Neural progenitor cell (in vitro differentiated cells): ENCODE data around the gene MSH3. TPM values are rescaled to one million over a fixed set of nuclear protein-coding genes. Genes with fewer than 3 reads are reported as not detected.

Experiments
- DNase-seq: peaks from one replicate; pipeline ENCODE4 v3.0.0-alpha.2; 2016; ENCODE audit warnings: low spot score
- H2AFZ ChIP-seq: fragments of 200-600 bp; sonication (generic); replicated peaks from 2 replicates; pipeline ENCODE4 v1.6.1; 2016; ENCODE audit warnings: antibody characterized with exemption
- H3F3A ChIP-seq: fragments of 200-600 bp; sonication (generic); 2 replicates; pipeline ENCODE4 v1.6.1; 2016; ENCODE audit warnings: antibody characterized with exemption, low read depth
- H3K27ac ChIP-seq: fragments of 200-600 bp; sonication (generic); 2 replicates; pipeline ENCODE4 v1.5.1; 2016; ENCODE audit warnings: mild to moderate bottlenecking
- H3K27me3 ChIP-seq: fragments of 200-600 bp; sonication (generic); 2 replicates; pipeline ENCODE4 v1.6.1; 2016; ENCODE audit warnings: mild to moderate bottlenecking, moderate library complexity
- H3K36me3 ChIP-seq: fragments of 200-600 bp; sonication (generic); 2 replicates; pipeline ENCODE4 v1.5.1; 2016
- H3K4me1 ChIP-seq: fragments of 200-600 bp; sonication (generic); 2 replicates; pipeline ENCODE4 v1.6.1; 2016; ENCODE audit warnings: mixed run types
- H3K4me2 ChIP-seq: fragments of 200-600 bp; sonication (generic); 2 replicates; pipeline ENCODE4 v1.6.1; 2016
- H3K4me3 ChIP-seq: fragments of 200-600 bp; sonication (generic); 2 replicates; pipeline ENCODE4 v1.5.1; 2016
- H3K79me2 ChIP-seq: fragments of 200-600 bp; sonication (generic); 2 replicates; pipeline ENCODE4 v1.6.1; 2016; ENCODE audit warnings: low read depth
- H3K9ac ChIP-seq: fragments of 200-600 bp; sonication (generic); 2 replicates; pipeline ENCODE4 v1.6.1; 2016
- H3K9me3 ChIP-seq: fragments of 200-600 bp; sonication (generic); 2 replicates; pipeline ENCODE4 v1.5.1; 2016; ENCODE audit warnings: low read depth
- H4K20me1 ChIP-seq: fragments of 200-600 bp; sonication (generic); 2 replicates; pipeline ENCODE4 v1.6.1; 2016; ENCODE audit warnings: low read depth
- H3K27ac Mint-ChIP-seq: 3 replicates; pipeline ENCODE4 v1.8.0; 2021; ENCODE audit warnings: mixed read lengths
- H3K27me3 Mint-ChIP-seq: 2 replicates; pipeline ENCODE4 v1.8.0; 2022; ENCODE audit warnings: low read depth, mild to moderate bottlenecking, inconsistent platforms, moderate library complexity, mixed read lengths; ENCODE audit not compliant: insufficient read depth
- H3K36me3 Mint-ChIP-seq: 3 replicates; pipeline ENCODE4 v1.8.0; 2021; ENCODE audit warnings: mixed read lengths
- H3K4me1 Mint-ChIP-seq: 3 replicates; pipeline ENCODE4 v1.8.0; 2021; ENCODE audit warnings: mixed read lengths
- H3K4me3 Mint-ChIP-seq: 3 replicates; pipeline ENCODE4 v1.8.0; 2021; ENCODE audit warnings: mild to moderate bottlenecking, moderate library complexity, mixed read lengths
- H3K9me3 Mint-ChIP-seq: 3 replicates; pipeline ENCODE4 v1.8.0; 2020; ENCODE audit warnings: mixed read lengths
- EZH2 ChIP-seq: fragments of 200-600 bp; sonication (generic); IDR thresholded peaks from 2 replicates; pipeline ENCODE4 v1.6.1; 2017; ENCODE audit warnings: antibody characterized with exemption, mild to moderate bottlenecking, moderate library complexity
- EZH2phosphoT487 ChIP-seq: fragments of 200-600 bp; sonication (generic); IDR thresholded peaks from 2 replicates; pipeline ENCODE4 v1.6.1; 2017; ENCODE audit warnings: antibody characterized with exemption
- total RNA-seq: library from RNA; depleted of rRNA; stranded (reverse); fragments of >200 nt; gene quantifications from 2 replicates; pipeline ENCODE4 v1.2.3, GENCODE V29; 2015; ENCODE audit warnings: low replicate concordance
- TF ChIP-seq, protein P1 (sequence below): fragments of 200-600 bp; sonication (generic); IDR thresholded peaks from 2 replicates; pipeline ENCODE4 v1.5.1; 2017; ENCODE audit warnings: antibody characterized with exemption, mild to moderate bottlenecking

The MSH3 gene
- total RNA-seq, 1 donor from 2014 or later = 26.1 TPM

DNA sequence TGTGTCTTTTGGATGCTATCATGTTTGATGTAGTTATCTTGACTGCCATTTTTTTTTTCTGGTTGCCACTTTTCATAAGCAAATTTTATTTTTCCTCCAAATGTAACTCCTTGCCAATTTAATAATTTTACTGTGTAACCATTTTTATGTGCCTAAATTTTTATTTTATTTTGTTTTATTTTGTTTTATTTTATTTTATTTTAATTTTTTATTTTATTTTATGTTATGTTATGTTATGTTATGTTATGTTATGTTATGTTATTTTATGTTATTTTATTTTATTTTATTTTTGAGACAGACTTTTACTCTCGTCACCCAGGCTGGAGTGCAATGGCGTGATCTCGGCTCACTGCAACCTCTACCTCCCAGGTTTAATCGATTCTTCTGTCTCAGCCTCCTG, 108.1 kb downstream of the MSH3 start:
- no peaks in the 10 kb centered on the region for H3K79me2 ChIP-seq
- H3K36me3 Mint-ChIP-seq = peaks cover 13% of the 10 kb centered on the region
- H3K9ac ChIP-seq = no peak overlapping the region
- H3K4me1 Mint-ChIP-seq = peaks cover 8% of the 10 kb centered on the region
- H4K20me1 ChIP-seq = no peaks in the 10 kb centered on the region
- peaks cover 9% of the 10 kb centered on the region for H3K4me1 ChIP-seq
- H3F3A ChIP-seq = no peaks in the 10 kb centered on the region
- H3K27me3 Mint-ChIP-seq = no peaks in the 10 kb centered on the region
- DNase-seq = no peak
- H3K36me3 ChIP-seq = peaks cover 5% of the 10 kb centered on the region
- H3K27ac ChIP-seq = no peak overlapping the region
- H3K4me3 Mint-ChIP-seq = no peak overlapping the region
- no peak overlapping the region for H3K27ac Mint-ChIP-seq
- no peaks in the 10 kb centered on the region for H3K27me3 ChIP-seq
- no peaks in the 10 kb centered on the region for H3K9me3 ChIP-seq
- TF ChIP-seq EZH2 (no peak), EZH2phosphoT487 (no peak)
- TF ChIP-seq, protein P1, sequence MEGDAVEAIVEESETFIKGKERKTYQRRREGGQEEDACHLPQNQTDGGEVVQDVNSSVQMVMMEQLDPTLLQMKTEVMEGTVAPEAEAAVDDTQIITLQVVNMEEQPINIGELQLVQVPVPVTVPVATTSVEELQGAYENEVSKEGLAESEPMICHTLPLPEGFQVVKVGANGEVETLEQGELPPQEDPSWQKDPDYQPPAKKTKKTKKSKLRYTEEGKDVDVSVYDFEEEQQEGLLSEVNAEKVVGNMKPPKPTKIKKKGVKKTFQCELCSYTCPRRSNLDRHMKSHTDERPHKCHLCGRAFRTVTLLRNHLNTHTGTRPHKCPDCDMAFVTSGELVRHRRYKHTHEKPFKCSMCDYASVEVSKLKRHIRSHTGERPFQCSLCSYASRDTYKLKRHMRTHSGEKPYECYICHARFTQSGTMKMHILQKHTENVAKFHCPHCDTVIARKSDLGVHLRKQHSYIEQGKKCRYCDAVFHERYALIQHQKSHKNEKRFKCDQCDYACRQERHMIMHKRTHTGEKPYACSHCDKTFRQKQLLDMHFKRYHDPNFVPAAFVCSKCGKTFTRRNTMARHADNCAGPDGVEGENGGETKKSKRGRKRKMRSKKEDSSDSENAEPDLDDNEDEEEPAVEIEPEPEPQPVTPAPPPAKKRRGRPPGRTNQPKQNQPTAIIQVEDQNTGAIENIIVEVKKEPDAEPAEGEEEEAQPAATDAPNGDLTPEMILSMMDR = no peak
- H2AFZ ChIP-seq = no peak overlapping the region
- H3K4me3 ChIP-seq = no peak overlapping the region
- no peaks in the 10 kb centered on the region for H3K9me3 Mint-ChIP-seq
- no peak overlapping the region for H3K4me2 ChIP-seq

DNA sequence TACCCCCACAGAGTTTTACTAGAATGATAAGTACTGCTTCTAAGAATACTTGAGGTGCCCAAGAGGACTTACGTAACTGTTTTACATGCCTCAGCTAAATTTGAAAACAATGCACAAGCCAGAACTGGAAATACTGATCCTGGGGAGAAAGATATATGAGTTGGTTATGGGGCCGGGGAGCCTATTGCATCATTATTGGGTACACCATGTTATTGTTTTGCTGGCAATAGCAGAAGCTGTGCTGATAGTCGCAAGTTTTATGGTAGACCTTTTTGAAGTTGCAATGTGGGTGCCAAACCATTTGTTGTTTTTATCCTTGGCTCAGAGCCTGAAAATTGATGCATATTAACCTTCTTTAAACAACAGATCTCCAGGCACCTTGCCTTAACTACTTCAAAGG, 108.8 kb downstream of the MSH3 start:
- no peak overlapping the region for H3K4me3 ChIP-seq
- H3K36me3 ChIP-seq = peaks cover 5% of the 10 kb centered on the region
- Mint-ChIP-seq H3K9me3 (no peaks in the 10 kb centered on the region), H3K36me3 (peaks cover 9% of the 10 kb centered on the region), H3K27ac (no peak overlapping the region), H3K4me3 (no peak overlapping the region), H3K27me3 (no peaks in the 10 kb centered on the region), H3K4me1 (peaks cover 8% of the 10 kb centered on the region)
- peaks cover 9% of the 10 kb centered on the region for H3K4me1 ChIP-seq
- TF ChIP-seq EZH2phosphoT487 (no peak), EZH2 (no peak)
- TF ChIP-seq, protein P1 = no peak
- no peak overlapping the region for H3K27ac ChIP-seq
- H4K20me1 ChIP-seq = no peaks in the 10 kb centered on the region
- no peaks in the 10 kb centered on the region for H3F3A ChIP-seq
- no peaks in the 10 kb centered on the region for H3K9me3 ChIP-seq
- no peak for DNase-seq
- H3K79me2 ChIP-seq = no peaks in the 10 kb centered on the region
- H3K9ac ChIP-seq = no peak overlapping the region
- no peak overlapping the region for H2AFZ ChIP-seq
- H3K4me2 ChIP-seq = no peak overlapping the region
- no peaks in the 10 kb centered on the region for H3K27me3 ChIP-seq

DNA sequence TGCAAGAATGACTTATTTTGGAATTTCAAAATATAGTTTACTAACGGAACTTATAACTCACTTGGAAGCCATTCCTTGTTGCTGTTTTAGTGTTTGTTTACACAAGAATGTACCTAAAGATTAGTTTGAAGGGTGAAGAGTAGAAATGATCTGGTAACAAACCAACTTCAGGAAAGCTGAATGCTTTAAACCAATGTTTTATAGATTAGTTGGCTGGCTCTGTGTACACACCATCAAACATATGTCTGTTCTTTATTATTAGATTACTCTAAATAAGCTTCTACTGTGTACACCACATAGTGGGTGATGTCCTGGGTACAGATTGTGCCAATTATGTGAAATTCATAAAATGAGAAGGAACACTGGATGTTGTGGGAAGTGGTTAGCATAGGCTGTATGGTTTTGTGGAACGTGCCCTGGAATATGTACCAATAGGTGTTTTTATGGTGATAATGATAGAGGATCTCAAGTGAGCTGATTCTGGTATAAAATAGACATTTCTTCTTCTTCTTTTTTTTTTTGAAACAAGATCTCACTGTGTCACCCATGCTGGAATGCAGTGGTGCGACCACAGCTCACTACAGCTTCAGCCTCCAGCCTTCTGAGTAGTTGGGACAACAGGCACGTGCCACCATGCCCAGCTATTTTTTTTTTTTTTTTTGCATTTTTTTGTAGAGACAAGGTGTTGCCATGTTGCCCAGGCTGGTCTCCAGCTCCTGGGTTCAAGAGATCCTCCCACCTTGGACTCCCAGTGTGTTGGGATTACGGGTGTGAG, 109.6 kb downstream of the MSH3 start:
- Histone ChIP-seq H3K9me3 (no peaks in the 10 kb centered on the region), H3K27me3 (no peaks in the 10 kb centered on the region), H2AFZ (no peak overlapping the region), H3K4me2 (no peak overlapping the region), H3K9ac (no peak overlapping the region), H3K4me1 (peaks cover 9% of the 10 kb centered on the region), H3K79me2 (no peaks in the 10 kb centered on the region), H3K36me3 (peaks cover 5% of the 10 kb centered on the region), H3K4me3 (no peak overlapping the region), H4K20me1 (no peaks in the 10 kb centered on the region), H3K27ac (no peak overlapping the region), H3F3A (no peaks in the 10 kb centered on the region)
- peaks cover 9% of the 10 kb centered on the region for H3K36me3 Mint-ChIP-seq
- no peak for TF ChIP-seq EZH2
- no peaks in the 10 kb centered on the region for H3K9me3 Mint-ChIP-seq
- peaks cover 8% of the 10 kb centered on the region for H3K4me1 Mint-ChIP-seq
- H3K27ac Mint-ChIP-seq = no peak overlapping the region
- no peak overlapping the region for H3K4me3 Mint-ChIP-seq
- DNase-seq = no peak
- H3K27me3 Mint-ChIP-seq = no peaks in the 10 kb centered on the region

DNA sequence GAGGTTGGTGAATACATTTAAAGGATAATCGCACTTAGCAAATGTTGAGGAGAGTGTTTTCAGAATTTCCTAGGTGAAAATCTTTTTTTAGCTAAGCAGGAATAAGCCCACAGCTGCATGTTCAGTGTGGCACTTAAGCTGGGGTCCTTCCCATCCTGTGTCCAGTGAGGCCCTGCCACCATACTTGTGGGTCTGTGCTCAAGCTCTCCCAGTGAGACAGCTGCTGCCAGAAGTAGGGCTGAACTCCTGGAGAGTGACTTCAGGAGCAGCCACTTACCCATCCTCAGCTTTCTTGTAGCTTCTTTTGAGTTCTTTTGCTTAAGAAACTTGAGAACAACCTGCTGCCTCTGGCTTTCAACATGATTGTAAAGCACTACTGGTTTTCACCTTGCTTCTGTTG, 110.3 kb downstream of the MSH3 start:
- H3K9me3 Mint-ChIP-seq = no peaks in the 10 kb centered on the region
- H3K4me3 Mint-ChIP-seq = no peak overlapping the region
- H4K20me1 ChIP-seq = no peaks in the 10 kb centered on the region
- peak; percentile 7 for DNase-seq
- H3K27me3 ChIP-seq = no peaks in the 10 kb centered on the region
- H3K4me2 ChIP-seq = no peak overlapping the region
- peaks cover 5% of the 10 kb centered on the region for H3K36me3 ChIP-seq
- peaks cover 9% of the 10 kb centered on the region for H3K4me1 ChIP-seq
- H3K4me1 Mint-ChIP-seq = peaks cover 2% of the 10 kb centered on the region
- no peak overlapping the region for H3K9ac ChIP-seq
- H2AFZ ChIP-seq = no peak overlapping the region
- no peaks in the 10 kb centered on the region for H3F3A ChIP-seq
- TF ChIP-seq EZH2 = no peak
- peaks cover 7% of the 10 kb centered on the region for H3K36me3 Mint-ChIP-seq
- no peaks in the 10 kb centered on the region for H3K27me3 Mint-ChIP-seq
- H3K27ac ChIP-seq = no peak overlapping the region
- no peak overlapping the region for H3K27ac Mint-ChIP-seq
- H3K79me2 ChIP-seq = no peaks in the 10 kb centered on the region
- no peak overlapping the region for H3K4me3 ChIP-seq
- H3K9me3 ChIP-seq = no peaks in the 10 kb centered on the region
